IMR-90 (cell line): ENCODE data around the gene MYT1. TPM values are rescaled to one million over a fixed set of nuclear protein-coding genes. Genes with fewer than 3 reads are reported as not detected.

Experiments used
- ATAC-seq: fragments of 200-7000 bp; cut with Tn5 transposase; 2 replicates; pipeline ENCODE4 v1.9.1; 2020; ENCODE audit warnings: low read depth, mild to moderate bottlenecking, moderate library complexity
- BruUV-seq: library from RNA; stranded (reverse); fragments of 400-500 nt; replicated peaks from 2 replicates; lab custom pipeline; 2021; lab: Mats Ljungman, UMichigan
- CTCF ChIA-PET: fragments of 300-600 bp; formaldehyde crosslinking; extraction: SDS; loops from one replicate; lab custom pipeline; 2021; ENCODE audit warnings: antibody characterized with exemption; lab: Yijun Ruan, JAX
- POLR2A ChIA-PET: fragments of 300-600 bp; sonication (Branson Sonifier 250); formaldehyde crosslinking; loops from one replicate; lab custom pipeline; 2022; ENCODE audit warnings: antibody characterized with exemption; ENCODE audit not compliant: unreplicated experiment; lab: Charles Lee
- DNase-seq: peaks from one replicate; pipeline ENCODE4 v3.0.0; 2013
- H2AFZ ChIP-seq: replicated peaks from 2 replicates; pipeline ENCODE3; 2013; ENCODE audit warnings: low read length, mild to moderate bottlenecking; ENCODE audit not compliant: poor library complexity
- H2AK5ac ChIP-seq: 2 replicates; pipeline ENCODE4 v1.6.1; 2013; ENCODE audit warnings: low read depth, low read length, inconsistent platforms
- H2AK9ac ChIP-seq: replicated peaks from 2 replicates; pipeline ENCODE3; 2013; ENCODE audit warnings: mild to moderate bottlenecking, low read depth, low read length, moderate library complexity; ENCODE audit not compliant: poor library complexity
- H2BK120ac ChIP-seq: 2 replicates; pipeline ENCODE4 v1.6.1; 2013; ENCODE audit warnings: low read depth, low read length, inconsistent platforms
- H2BK15ac ChIP-seq: 3 replicates; pipeline ENCODE4 v1.6.1; 2013; ENCODE audit warnings: low read depth, low read length, inconsistent platforms
- H2BK20ac ChIP-seq: 2 replicates; pipeline ENCODE4 v1.6.1; 2013; ENCODE audit warnings: low read depth, mild to moderate bottlenecking, inconsistent platforms, low read length, moderate library complexity
- H2BK5ac ChIP-seq: 2 replicates; pipeline ENCODE4 v1.6.1; 2013; ENCODE audit warnings: mild to moderate bottlenecking, low read depth, low read length, inconsistent platforms; ENCODE audit not compliant: poor library complexity, severe bottlenecking
- H3K14ac ChIP-seq: replicated peaks from 2 replicates; pipeline ENCODE4 v1.6.1; 2013; ENCODE audit warnings: low read depth, low read length, inconsistent platforms
- H3K18ac ChIP-seq: 2 replicates; pipeline ENCODE4 v1.6.1; 2013; ENCODE audit warnings: low read depth, low read length, control low read depth
- H3K23ac ChIP-seq: 2 replicates; pipeline ENCODE4 v1.6.1; 2013; ENCODE audit warnings: low read depth, low read length, inconsistent platforms
- H3K27ac ChIP-seq: 2 replicates; pipeline ENCODE4 v1.5.1; 2013; ENCODE audit warnings: mild to moderate bottlenecking, control low read depth, low read length; ENCODE audit not compliant: insufficient read depth
- H3K27me3 ChIP-seq: 2 replicates; pipeline ENCODE4 v1.6.1; 2013; ENCODE audit warnings: low read length; ENCODE audit not compliant: control insufficient read depth, insufficient read depth
- H3K36me3 ChIP-seq: 2 replicates; pipeline ENCODE4 v1.6.1; 2013; ENCODE audit warnings: low read length, mixed read lengths; ENCODE audit not compliant: control insufficient read depth, insufficient read depth
- H3K4ac ChIP-seq: 2 replicates; pipeline ENCODE4 v1.6.1; 2013; ENCODE audit warnings: low read depth, low read length, inconsistent platforms
- H3K4me1 ChIP-seq: 2 replicates; pipeline ENCODE4 v1.6.1; 2013; ENCODE audit warnings: low read length, mixed read lengths; ENCODE audit not compliant: control insufficient read depth, insufficient read depth
- H3K4me2 ChIP-seq: 2 replicates; pipeline ENCODE4 v1.6.1; 2013; ENCODE audit warnings: low read depth, mild to moderate bottlenecking, control low read depth, low read length, moderate library complexity
- H3K4me3 ChIP-seq: 2 replicates; pipeline ENCODE4 v1.5.1; 2013; ENCODE audit warnings: low read depth, mild to moderate bottlenecking, control low read depth, low read length, moderate library complexity; ENCODE audit not compliant: insufficient read depth
- H3K56ac ChIP-seq: 2 replicates; pipeline ENCODE4 v1.6.1; 2013; ENCODE audit warnings: low read length, inconsistent platforms; ENCODE audit not compliant: insufficient read depth; ENCODE audit errors: extremely low read depth
- H3K79me1 ChIP-seq, 2 experiments: 2 replicates each; pipeline ENCODE4 v1.6.1; 2013; ENCODE audit warnings: low read length in 2 of 2, inconsistent platforms in 1 of 2, low read depth in 1 of 2
- H3K9ac ChIP-seq: 2 replicates; pipeline ENCODE4 v1.6.1; 2013; ENCODE audit warnings: low read depth, low read length, control low read depth
- H3K9me1 ChIP-seq: 2 replicates; pipeline ENCODE4 v1.6.1; 2013; ENCODE audit warnings: low read length, inconsistent platforms; ENCODE audit not compliant: insufficient read depth
- H3K9me3 ChIP-seq: 2 replicates; pipeline ENCODE4 v1.6.1; 2013; ENCODE audit warnings: low read length; ENCODE audit not compliant: control insufficient read depth, insufficient read depth
- H4K20me1 ChIP-seq: 2 replicates; pipeline ENCODE4 v1.6.1; 2013; ENCODE audit warnings: low read length, inconsistent platforms; ENCODE audit not compliant: insufficient read depth
- H4K5ac ChIP-seq: 2 replicates; pipeline ENCODE4 v1.6.1; 2013; ENCODE audit warnings: mild to moderate bottlenecking, low read depth, low read length, control low read depth
- H4K8ac ChIP-seq, 2 experiments: 2 replicates each; pipeline ENCODE4 v1.6.1; 2013; ENCODE audit warnings: low read depth in 2 of 2, low read length in 2 of 2, control low read depth in 1 of 2, inconsistent platforms in 1 of 2
- H4K91ac ChIP-seq: 2 replicates; pipeline ENCODE4 v1.6.1; 2013; ENCODE audit warnings: low read depth, low read length, inconsistent platforms; ENCODE audit not compliant: insufficient read depth
- FOS ChIP-seq: fragments of 150-350 bp; IDR thresholded peaks from 2 replicates; pipeline ENCODE4 v1.6.1; 2016; ENCODE audit warnings: low read depth, low read length
- MAFK ChIP-seq: IDR thresholded peaks from 2 replicates; pipeline ENCODE4 v1.6.1; 2012; ENCODE audit warnings: low read depth, low read length, improper control_type of control experiment
- MAZ ChIP-seq: IDR thresholded peaks from 2 replicates; pipeline ENCODE4 v1.6.1; 2012; ENCODE audit warnings: low read depth, mild to moderate bottlenecking, low read length, improper control_type of control experiment, moderate library complexity, borderline replicate concordance
- MXI1 ChIP-seq: IDR thresholded peaks from 2 replicates; pipeline ENCODE4 v1.6.1; 2012; ENCODE audit warnings: low read depth, mild to moderate bottlenecking, low read length, moderate library complexity, borderline replicate concordance
- RAD21 ChIP-seq: IDR thresholded peaks from 2 replicates; pipeline ENCODE4 v1.6.1; 2012; ENCODE audit warnings: low read length, improper control_type of control experiment
- SMC3 ChIP-seq: fragments of 150-350 bp; IDR thresholded peaks from 2 replicates; pipeline ENCODE4 v1.6.1; 2016; ENCODE audit warnings: low read depth, mild to moderate bottlenecking, antibody characterized with exemption, low read length, moderate library complexity
- WGBS, 2 experiments: methylation state at CpG; one replicate each; pipeline versions ENCODE4 v1.1.5 to v1.1.7; 2013; ENCODE audit warnings: missing lambda C conversion rate in 2 of 2; ENCODE audit not compliant: insufficient read length in 1 of 2; ENCODE audit errors: extremely low coverage in 2 of 2; 5-methylcytosine and 5-hydroxymethylcytosine counted together
- dilution Hi-C: fragments of 300-500 bp; cut with HindIII; formaldehyde crosslinking; loops from one replicate; pipeline ENCODE4 v1.14.3; 2018; ENCODE audit warnings: low sequenced_read_pairs; ENCODE audit not compliant: unreplicated experiment
- in situ Hi-C: fragments of 300-500 bp; cut with MboI; formaldehyde crosslinking; loops from 3 replicates; pipeline ENCODE4 v1.14.3; 2019; ENCODE audit warnings: low sequenced_read_pairs, inconsistent platforms, mixed read lengths
- intact Hi-C: fragments of 100-400 bp; cut with micrococcal nuclease; formaldehyde crosslinking; loops from 2 replicates; pipeline ENCODE4 v1.10.0; 2022
- polyA plus RNA-seq, 3 experiments: library from polyadenylated mRNA; depleted of rRNA; stranded (reverse); fragments of >200 nt; gene quantifications; 2 replicates each; pipeline ENCODE4 v1.2.3, GENCODE V29; 2012; ENCODE audit warnings: low replicate concordance in 1 of 3
- total RNA-seq: library from RNA; depleted of rRNA; stranded (reverse); fragments of >200 nt; gene quantifications from 2 replicates; pipeline ENCODE4 v1.2.3, GENCODE V29; 2012
- TF ChIP-seq, protein P1 (sequence below): fragments of 150-350 bp; IDR thresholded peaks from 2 replicates; pipeline ENCODE4 v1.6.1; 2016; ENCODE audit warnings: low read depth, mild to moderate bottlenecking, low read length, moderate library complexity, borderline replicate concordance
- TF ChIP-seq, protein P2 (sequence below): fragments of 150-350 bp; IDR thresholded peaks from 2 replicates; pipeline ENCODE4 v1.6.1; 2017; ENCODE audit warnings: mild to moderate bottlenecking, antibody characterized with exemption, low read length, low read depth

Gene MYT1
- total and polyA plus RNA-seq, 2 of the 4 experiments (the other 2 are of a cell fraction): not detected

DNA sequence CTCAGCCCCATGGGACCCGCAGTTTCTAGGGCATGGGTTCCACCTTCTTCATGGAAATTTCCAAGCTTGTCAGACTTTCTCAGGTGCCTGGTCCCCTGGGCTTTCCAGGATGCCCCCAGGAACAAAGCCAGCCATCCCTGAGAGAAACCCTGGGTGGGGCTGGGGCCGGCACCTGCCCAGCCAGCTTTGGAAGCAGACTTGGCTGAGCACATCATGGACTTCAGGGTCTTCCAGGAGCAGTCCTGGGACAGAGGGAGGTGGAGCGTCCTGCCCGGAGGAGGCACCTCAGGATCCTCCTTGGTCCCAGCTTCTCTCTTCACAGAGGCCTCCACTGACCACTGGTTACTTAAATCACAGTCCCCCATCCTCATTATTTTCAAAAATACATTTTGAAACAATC is 13.5 kb downstream of the MYT1 start:
- no peak overlapping the region for H3K4ac ChIP-seq
- no peak for DNase-seq
- H3K4me2 ChIP-seq: no peak overlapping the region
- no peak overlapping the region for H3K4me3 ChIP-seq
- BruUV-seq: no TSS peak
- H3K14ac ChIP-seq: no peak overlapping the region
- no peak overlapping the region for H3K18ac ChIP-seq
- no peaks in the 10 kb centered on the region for H3K4me1 ChIP-seq
- intact Hi-C loops: no loop called here
- no peak overlapping the region for H3K23ac ChIP-seq
- H2BK5ac ChIP-seq: no peak overlapping the region
- H4K5ac ChIP-seq: no peak overlapping the region
- no peak overlapping the region for H2BK120ac ChIP-seq
- no peak overlapping the region for H2AFZ ChIP-seq
- H3K9me3 ChIP-seq: no peaks in the 10 kb centered on the region; the same call in 1 of the 2 replicates
- dilution Hi-C loops: no loop called here
- no peak overlapping the region for H4K8ac ChIP-seq
- in situ Hi-C loops: no loop called here
- H3K27me3 ChIP-seq: peaks cover 27% of the 10 kb centered on the region
- no peak for TF ChIP-seq SMC3
- TF ChIP-seq, protein P1, sequence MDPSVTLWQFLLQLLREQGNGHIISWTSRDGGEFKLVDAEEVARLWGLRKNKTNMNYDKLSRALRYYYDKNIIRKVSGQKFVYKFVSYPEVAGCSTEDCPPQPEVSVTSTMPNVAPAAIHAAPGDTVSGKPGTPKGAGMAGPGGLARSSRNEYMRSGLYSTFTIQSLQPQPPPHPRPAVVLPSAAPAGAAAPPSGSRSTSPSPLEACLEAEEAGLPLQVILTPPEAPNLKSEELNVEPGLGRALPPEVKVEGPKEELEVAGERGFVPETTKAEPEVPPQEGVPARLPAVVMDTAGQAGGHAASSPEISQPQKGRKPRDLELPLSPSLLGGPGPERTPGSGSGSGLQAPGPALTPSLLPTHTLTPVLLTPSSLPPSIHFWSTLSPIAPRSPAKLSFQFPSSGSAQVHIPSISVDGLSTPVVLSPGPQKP: no peak
- no peak for TF ChIP-seq MAZ
- no peak for TF ChIP-seq MXI1
- TF ChIP-seq RAD21: no peak
- TF ChIP-seq, protein P2, sequence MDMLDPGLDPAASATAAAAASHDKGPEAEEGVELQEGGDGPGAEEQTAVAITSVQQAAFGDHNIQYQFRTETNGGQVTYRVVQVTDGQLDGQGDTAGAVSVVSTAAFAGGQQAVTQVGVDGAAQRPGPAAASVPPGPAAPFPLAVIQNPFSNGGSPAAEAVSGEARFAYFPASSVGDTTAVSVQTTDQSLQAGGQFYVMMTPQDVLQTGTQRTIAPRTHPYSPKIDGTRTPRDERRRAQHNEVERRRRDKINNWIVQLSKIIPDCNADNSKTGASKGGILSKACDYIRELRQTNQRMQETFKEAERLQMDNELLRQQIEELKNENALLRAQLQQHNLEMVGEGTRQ: no peak
- no peak for TF ChIP-seq MAFK
- TF ChIP-seq FOS: no peak
- no peak overlapping the region for H2AK5ac ChIP-seq
- H2AK9ac ChIP-seq: no peak overlapping the region
- H3K79me1 ChIP-seq: no peaks in the 10 kb centered on the region
- ATAC-seq: no peak
- no peaks in the 10 kb centered on the region for H3K9me1 ChIP-seq
- H4K91ac ChIP-seq: no peak overlapping the region
- H3K9ac ChIP-seq: no peak overlapping the region
- H4K20me1 ChIP-seq: no peaks in the 10 kb centered on the region
- 33% methylated on average over 1 of the region's 4 CpGs; no CpG with 5 or more reads in 1 of the 2 experiments for WGBS, 2 experiments
- ChIA-PET POLR2A (no interaction called here), CTCF (no interaction called here)
- H2BK20ac ChIP-seq: no peak overlapping the region
- H3K27ac ChIP-seq: no peak overlapping the region
- H2BK15ac ChIP-seq: no peak overlapping the region
- no peak overlapping the region for H3K56ac ChIP-seq
- H3K36me3 ChIP-seq: no peaks in the 10 kb centered on the region
